Gastroesophageal sphincter (tissue), 4 donors: ENCODE data around the gene ARHGAP24. TPM values are rescaled to one million over a fixed set of nuclear protein-coding genes. Genes with fewer than 3 reads are reported as not detected.

ENCODE experiments used
- ATAC-seq: fragments of 150-250 bp; one replicate; pipeline ENCODE4 v1.9.1; 2016; ENCODE audit warnings: mild to moderate bottlenecking, moderate library complexity
- H3K27ac ChIP-seq, 4 donors: fragments of 200-600 bp; sonication (generic) in 3 of 4; 1 replicate in 3 of 4; 2 replicates in 1 of 4; pipeline ENCODE4 v1.5.1; 2016 to 2019
- H3K27me3 ChIP-seq: fragments of 200-600 bp; sonication (generic); one replicate; pipeline ENCODE4 v1.5.1; 2019
- H3K36me3 ChIP-seq, 2 donors: fragments of 200-600 bp; sonication (generic); one replicate each; pipeline ENCODE4 v1.5.1; 2019; ENCODE audit warnings: control low read depth in 1 of 2
- H3K4me1 ChIP-seq, 3 donors: fragments of 200-600 bp; sonication (generic); 1 replicate in 2 of 3; 2 replicates in 1 of 3; pipeline ENCODE4 v1.5.1; 2016 to 2019; ENCODE audit warnings: control low read depth in 2 of 3
- H3K4me3 ChIP-seq, 2 donors: fragments of 200-600 bp; sonication (generic); one replicate each; pipeline ENCODE4 v1.5.1; 2019; ENCODE audit warnings: mild to moderate bottlenecking in 1 of 2, moderate library complexity in 1 of 2
- H3K9me3 ChIP-seq, 3 donors: fragments of 200-600 bp; sonication (generic); one replicate each; pipeline ENCODE4 v1.5.1; 2017 to 2019; ENCODE audit warnings: control low read depth in 2 of 3
- EP300 ChIP-seq: sonication (generic); formaldehyde crosslinking; IDR thresholded peaks from one replicate; pipeline ENCODE4 v1.6.1; 2017; ENCODE audit warnings: antibody characterized with exemption, mild to moderate bottlenecking
- POLR2A ChIP-seq, 2 donors: fragments of 450-650 bp; IDR thresholded peaks; one replicate each; pipeline ENCODE4 v1.6.1; 2017; ENCODE audit warnings: antibody characterized with exemption in 2 of 2, mild to moderate bottlenecking in 2 of 2, moderate library complexity in 1 of 2
- POLR2AphosphoS5 ChIP-seq: sonication (generic); formaldehyde crosslinking; IDR thresholded peaks from one replicate; pipeline ENCODE4 v1.6.1; 2017; ENCODE audit warnings: antibody characterized with exemption
- WGBS, 2 donors: methylation state at CpG; one replicate each; pipeline ENCODE4 v1.1.5; 2018; ENCODE audit warnings: low coverage in 1 of 2; 5-methylcytosine and 5-hydroxymethylcytosine counted together
- total RNA-seq, 4 donors: library from RNA; depleted of rRNA; stranded (reverse); fragments of >200 nt; gene quantifications; one replicate each; pipeline ENCODE4 v1.1.0, GENCODE V29; 2016
- TF ChIP-seq, protein P1 (sequence below), 4 experiments: fragments of 200-600 bp in 2 of 4; fragments of 450-650 bp in 2 of 4; sonication (generic) in 1 of 4; IDR thresholded peaks; one replicate each; pipeline ENCODE4 v1.5.1; 2017 to 2019; ENCODE audit warnings: antibody characterized with exemption in 4 of 4, mild to moderate bottlenecking in 2 of 4, moderate library complexity in 2 of 4

Gene ARHGAP24
- total RNA-seq, 4 donors from 2014 or later = 24.4 to 38.6 (median 34.3) TPM

GRCh38 chr4:85713005-85713404 is 238.1 kb downstream of the ARHGAP24 start:
- 88% methylated on average over 5 of the region's 5 CpGs; no CpG with 5 or more reads in 1 of the 2 donors for WGBS, 2 donors
- no peak for TF ChIP-seq POLR2AphosphoS5
- no peak for TF ChIP-seq POLR2A (IDR thresholded peaks at IDR 0.05)
- TF ChIP-seq, protein P1, sequence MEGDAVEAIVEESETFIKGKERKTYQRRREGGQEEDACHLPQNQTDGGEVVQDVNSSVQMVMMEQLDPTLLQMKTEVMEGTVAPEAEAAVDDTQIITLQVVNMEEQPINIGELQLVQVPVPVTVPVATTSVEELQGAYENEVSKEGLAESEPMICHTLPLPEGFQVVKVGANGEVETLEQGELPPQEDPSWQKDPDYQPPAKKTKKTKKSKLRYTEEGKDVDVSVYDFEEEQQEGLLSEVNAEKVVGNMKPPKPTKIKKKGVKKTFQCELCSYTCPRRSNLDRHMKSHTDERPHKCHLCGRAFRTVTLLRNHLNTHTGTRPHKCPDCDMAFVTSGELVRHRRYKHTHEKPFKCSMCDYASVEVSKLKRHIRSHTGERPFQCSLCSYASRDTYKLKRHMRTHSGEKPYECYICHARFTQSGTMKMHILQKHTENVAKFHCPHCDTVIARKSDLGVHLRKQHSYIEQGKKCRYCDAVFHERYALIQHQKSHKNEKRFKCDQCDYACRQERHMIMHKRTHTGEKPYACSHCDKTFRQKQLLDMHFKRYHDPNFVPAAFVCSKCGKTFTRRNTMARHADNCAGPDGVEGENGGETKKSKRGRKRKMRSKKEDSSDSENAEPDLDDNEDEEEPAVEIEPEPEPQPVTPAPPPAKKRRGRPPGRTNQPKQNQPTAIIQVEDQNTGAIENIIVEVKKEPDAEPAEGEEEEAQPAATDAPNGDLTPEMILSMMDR (IDR thresholded peaks at IDR 0.05) = no peak
- no peak for TF ChIP-seq EP300
- no peak for ATAC-seq
- no peaks in the 10 kb centered on the region for H3K27me3 ChIP-seq
- no peaks in the 10 kb centered on the region for H3K9me3 ChIP-seq
- no peaks in the 10 kb centered on the region for H3K4me1 ChIP-seq
- no peak overlapping the region for H3K4me3 ChIP-seq
- H3K27ac ChIP-seq = no peak overlapping the region
- no peaks in the 10 kb centered on the region for H3K36me3 ChIP-seq

GRCh38 chr4:85715991-85716737 is 241.2 kb downstream of the ARHGAP24 start:
- H3K36me3 ChIP-seq = no peaks in the 10 kb centered on the region
- no peak overlapping the region for H3K4me3 ChIP-seq
- no peaks in the 10 kb centered on the region for H3K27me3 ChIP-seq
- TF ChIP-seq, protein P1 (IDR thresholded peaks at IDR 0.05) = no peak
- no peak for TF ChIP-seq POLR2A (IDR thresholded peaks at IDR 0.05)
- no peak for TF ChIP-seq POLR2AphosphoS5
- no peak for TF ChIP-seq EP300
- no peaks in the 10 kb centered on the region for H3K4me1 ChIP-seq
- 47 to 48% methylated on average over 2 to 3 of the region's 3 CpGs for WGBS, 2 donors
- no peaks in the 10 kb centered on the region for H3K9me3 ChIP-seq
- no peak for ATAC-seq
- H3K27ac ChIP-seq = no peak overlapping the region

DNA sequence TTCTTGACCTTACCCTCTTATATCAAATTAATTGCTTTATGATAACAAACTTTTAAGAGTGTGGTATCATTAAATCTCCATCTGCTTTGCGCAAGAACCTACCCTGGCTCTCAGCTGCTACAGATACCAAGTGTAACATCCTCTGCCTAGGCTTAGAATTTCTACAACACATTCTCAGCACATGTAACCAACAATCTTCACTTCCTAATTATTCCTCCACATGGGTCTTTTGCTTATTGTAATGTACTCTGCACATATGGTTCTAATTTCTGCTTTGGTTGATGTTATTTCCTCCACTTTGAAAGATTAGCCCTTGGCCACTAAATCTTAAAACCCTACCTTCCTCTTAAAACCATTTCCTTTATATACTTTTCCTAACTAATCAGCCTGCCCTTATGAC is 242.4 kb downstream of the ARHGAP24 start:
- WGBS, 2 donors = 80 to 94% methylated on average over 1 of the region's 1 CpG
- no peak for ATAC-seq
- Histone ChIP-seq H3K4me3 (no peak overlapping the region), H3K4me1 (no peaks in the 10 kb centered on the region), H3K9me3 (no peaks in the 10 kb centered on the region), H3K36me3 (no peaks in the 10 kb centered on the region), H3K27ac (no peak overlapping the region), H3K27me3 (no peaks in the 10 kb centered on the region)
- TF ChIP-seq, protein P1 (IDR thresholded peaks at IDR 0.05) = no peak
- TF ChIP-seq POLR2A (IDR thresholded peaks at IDR 0.05) = no peak
- no peak for TF ChIP-seq POLR2AphosphoS5
- TF ChIP-seq EP300 = no peak

- H3K4me3 ChIP-seq = no peak overlapping the region
- H3K9me3 ChIP-seq = no peaks in the 10 kb centered on the region
- H3K27ac ChIP-seq = no peak overlapping the region
- WGBS, 2 donors = 59 to 61% methylated on average over 2 of the region's 2 CpGs
- TF ChIP-seq POLR2A (IDR thresholded peaks at IDR 0.05) = no peak
- ATAC-seq = no peak
- H3K27me3 ChIP-seq = no peaks in the 10 kb centered on the region
- no peaks in the 10 kb centered on the region for H3K4me1 ChIP-seq
- no peaks in the 10 kb centered on the region for H3K36me3 ChIP-seq
Measured at GRCh38 chr4:85717847-85718246, 242.9 kb downstream of the ARHGAP24 start.

DNA sequence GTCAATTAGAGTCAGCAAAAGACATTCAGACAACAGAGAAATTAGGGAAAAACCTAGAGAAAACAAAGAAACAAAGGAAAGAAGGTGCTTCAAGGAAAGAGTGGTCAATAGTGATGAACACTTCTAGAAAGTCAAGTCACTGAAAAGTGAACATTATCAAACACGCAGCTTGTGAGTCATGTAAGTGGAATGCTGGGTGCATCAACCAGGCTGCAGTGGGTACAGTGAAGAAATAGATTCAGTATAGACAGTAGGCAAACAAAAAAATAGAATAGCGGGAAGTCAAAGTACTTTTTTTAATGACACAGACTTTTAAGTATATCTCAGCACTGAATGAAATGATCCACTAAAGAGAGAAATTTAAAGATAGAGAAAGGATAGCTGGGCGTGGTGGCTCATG is 245.8 kb downstream of the ARHGAP24 start:
- no peak overlapping the region for H3K27ac ChIP-seq
- H3K9me3 ChIP-seq = no peaks in the 10 kb centered on the region
- no peak for ATAC-seq
- no peak overlapping the region for H3K4me3 ChIP-seq
- H3K27me3 ChIP-seq = no peaks in the 10 kb centered on the region
- TF ChIP-seq POLR2A (IDR thresholded peaks at IDR 0.05) (no peak), POLR2AphosphoS5 (no peak), EP300 (no peak)
- TF ChIP-seq, protein P1 (IDR thresholded peaks at IDR 0.05) = no peak
- 55 to 67% methylated on average over 3 of the region's 3 CpGs for WGBS, 2 donors
- no peaks in the 10 kb centered on the region for H3K36me3 ChIP-seq
- peaks cover 0 to 9% (median 0%) of the 10 kb centered on the region in 3 donors for H3K4me1 ChIP-seq
